Endometrial microvascular endothelial cells (primary cell): ENCODE data around the gene ADGRA1. TPM values are rescaled to one million over a fixed set of nuclear protein-coding genes. Genes with fewer than 3 reads are reported as not detected.
"Not testable (repeated sequence)": the region's sequence is repeated elsewhere in the genome, so short reads cannot be mapped to it uniquely, and the experiment has no call there.

Source experiments
- in situ Hi-C: cut with HindIII; loops from 2 replicates; pipeline ENCODE4 v1.10.0; 2017; ENCODE audit warnings: low sequenced_read_pairs, low pct_unique_long_range_greater_than_20kb; ENCODE audit errors: inconsistent ontology term
- total RNA-seq: library from RNA; depleted of rRNA; stranded (reverse); fragments of >200 nt; gene quantifications from one replicate; pipeline ENCODE4 v1.2.3, GENCODE V29; 2015; ENCODE audit errors: inconsistent ontology term

The ADGRA1 gene
- total RNA-seq, 1 donor from 2014 or later = not detected

- in situ Hi-C loops = loop anchor here (25.0 kb wide), 2 partner anchors 127 to 227 kb away; partner anchors contain the start of gene CFAP46
These were observed 76.4 kb downstream of the ADGRA1 start for GRCh38 chr10:133163889-133164815.

- in situ Hi-C loops = loop anchor here (25.0 kb wide), 2 partner anchors 128 to 228 kb away; partner anchors contain the start of gene CFAP46
These were observed 77.3 kb downstream of the ADGRA1 start for GRCh38 chr10:133164816-133165555.

GRCh38 chr10:133165556-133166503 is 78.1 kb downstream of the ADGRA1 start:
- in situ Hi-C loops = loop anchor here (25.0 kb wide), 2 partner anchors 129 to 229 kb away; partner anchors contain the start of gene CFAP46

- in situ Hi-C loops = loop anchor here (25.0 kb wide), 2 partner anchors 129 to 229 kb away; partner anchors contain the start of gene CFAP46
These were observed 78.7 kb downstream of the ADGRA1 start for GRCh38 chr10:133166504-133166827.

GRCh38 chr10:133166828-133167692 is 79.3 kb downstream of the ADGRA1 start:
- in situ Hi-C loops = loop anchor here (25.0 kb wide), 2 partner anchors 130 to 230 kb away; partner anchors contain the start of gene CFAP46

- in situ Hi-C loops = loop anchor here (25.0 kb wide), 2 partner anchors 131 to 231 kb away; partner anchors contain the start of gene CFAP46
These were observed 80.2 kb downstream of the ADGRA1 start for GRCh38 chr10:133167693-133168616.

GRCh38 chr10:133168617-133169031 is 80.9 kb downstream of the ADGRA1 start:
- in situ Hi-C loops = loop anchor here (25.0 kb wide), 2 partner anchors 131 to 231 kb away; partner anchors contain the start of gene CFAP46

- in situ Hi-C loops = loop anchor here (25.0 kb wide), 2 partner anchors 132 to 232 kb away; partner anchors contain the start of gene CFAP46
These were observed 81.6 kb downstream of the ADGRA1 start for GRCh38 chr10:133169173-133169947.

GRCh38 chr10:133170092-133170491 is 82.4 kb downstream of the ADGRA1 start:
- in situ Hi-C loops = loop anchor here (25.0 kb wide), 2 partner anchors 133 to 233 kb away; partner anchors contain the start of gene CFAP46

GRCh38 chr10:133173860-133174640 is 86.3 kb downstream of the ADGRA1 start:
- in situ Hi-C loops = loop anchor here (25.0 kb wide), 2 partner anchors 137 to 237 kb away; partner anchors contain the start of gene CFAP46

- in situ Hi-C loops = loop anchor here (25.0 kb wide), 2 partner anchors 137 to 237 kb away; partner anchors contain the start of gene CFAP46
These were observed 87.1 kb downstream of the ADGRA1 start for GRCh38 chr10:133174689-133175263.

- in situ Hi-C loops = not testable (repeated sequence)
These were observed 87.9 kb downstream of the ADGRA1 start for GRCh38 chr10:133175624-133176023.

GRCh38 chr10:133176546-133176945 is 88.8 kb downstream of the ADGRA1 start:
- in situ Hi-C loops = no loop called here

- in situ Hi-C loops = no loop called here
These were observed 89.8 kb downstream of the ADGRA1 start for GRCh38 chr10:133177380-133178157.
